ENCODE data around the gene CALU. TPM values are rescaled to one million over a fixed set of nuclear protein-coding genes. Genes with fewer than 3 reads are reported as not detected.

CALU gene
- total RNA-seq, 2 donors from 2014 or later = 76.2 to 87.8 TPM

DNA sequence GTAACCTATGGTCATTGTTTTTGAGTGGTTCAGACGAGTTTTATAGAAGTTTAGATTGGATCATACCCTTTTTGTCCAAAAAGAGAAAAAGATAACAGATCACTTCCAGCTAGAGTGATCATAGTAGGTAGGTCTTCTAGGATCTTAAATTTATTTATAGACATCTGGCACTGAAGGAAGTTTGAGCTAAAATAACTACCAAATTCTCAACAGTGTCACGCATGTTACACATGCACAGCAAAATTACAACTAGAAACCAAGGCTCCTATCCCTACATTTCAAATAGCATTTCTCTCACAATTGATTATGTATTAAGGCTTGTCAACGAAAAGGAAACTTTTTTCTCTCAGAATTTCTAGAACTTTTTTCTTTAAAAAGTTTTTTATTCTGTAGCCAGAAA is 2.3 kb downstream of the CALU start:
- TF ChIP-seq CTCF (IDR thresholded peaks at IDR 0.05) (no peak), POLR2A (IDR thresholded peaks at IDR 0.05) (no peak), POLR2AphosphoS5 (IDR thresholded peaks at IDR 0.05) (no peak)
- Histone ChIP-seq H3K27ac (no peak overlapping the region), H3K4me1 (replicated peaks) (peaks cover 18% of the 10 kb centered on the region), H3K9me3 (no peaks in the 10 kb centered on the region), H3K4me3 (no peak overlapping the region), H3K27me3 (replicated peaks; ENCODE audit: insufficient read depth) (no peaks in the 10 kb centered on the region), H3K36me3 (no peaks in the 10 kb centered on the region)
- DNase-seq (ENCODE audit: low spot score) = no peak
- intact Hi-C loops (cut with DNase I) = no loop called here
- 58% methylated on average over 3 of the region's 3 CpGs for WGBS

- peaks cover 18% of the 10 kb centered on the region for H3K4me1 ChIP-seq (replicated peaks)
- no peaks in the 10 kb centered on the region for H3K9me3 ChIP-seq
Observed at GRCh38 chr7:128742206-128742605, 3.0 kb downstream of the CALU start.

DNA sequence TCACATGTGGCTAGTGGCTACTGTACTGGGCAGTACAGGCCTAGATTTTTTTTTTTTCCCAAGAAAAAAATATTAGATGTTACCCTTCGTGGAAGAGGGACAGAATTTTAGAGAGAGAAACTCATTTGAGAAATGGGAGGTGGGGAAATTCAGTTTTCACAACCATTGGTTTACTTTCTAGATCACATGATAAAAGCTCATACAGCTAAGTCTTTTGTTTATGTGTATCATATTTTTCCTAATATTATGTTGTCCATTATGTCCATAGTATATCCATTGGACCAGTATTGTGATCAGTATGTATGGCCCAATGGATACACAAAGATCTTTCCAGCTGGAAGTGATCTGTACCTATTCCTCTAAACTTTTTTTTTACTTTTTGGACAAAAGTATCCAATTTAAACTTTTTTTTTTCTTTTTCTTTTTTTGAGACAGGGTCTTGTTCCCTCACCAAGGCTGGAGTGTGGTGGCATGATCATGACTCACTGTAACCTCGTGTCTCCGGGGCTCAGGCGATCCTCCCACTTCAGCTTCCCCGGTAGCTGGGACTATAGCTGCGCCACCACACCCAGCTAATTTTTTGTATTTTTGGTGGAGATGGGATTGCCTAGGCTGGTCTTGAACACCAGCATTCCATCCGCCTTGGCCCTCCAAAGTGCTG is 4.1 kb downstream of the CALU start:
- H3K36me3 ChIP-seq = no peaks in the 10 kb centered on the region
- peaks cover 16% of the 10 kb centered on the region for H3K4me1 ChIP-seq (replicated peaks)
- WGBS = 85% methylated on average over 7 of the region's 7 CpGs
- TF ChIP-seq CTCF (IDR thresholded peaks at IDR 0.05) (no peak), POLR2A (IDR thresholded peaks at IDR 0.05) (no peak), POLR2AphosphoS5 (IDR thresholded peaks at IDR 0.05) (no peak)
- intact Hi-C loops (cut with DNase I) = no loop called here
- no peak for DNase-seq (ENCODE audit: low spot score)
- H3K27ac ChIP-seq = no peak overlapping the region
- H3K27me3 ChIP-seq (replicated peaks; ENCODE audit: insufficient read depth) = no peaks in the 10 kb centered on the region
- H3K9me3 ChIP-seq = no peaks in the 10 kb centered on the region
- H3K4me3 ChIP-seq = no peak overlapping the region

More at GRCh38 chr7:128742206-128742605, 3.0 kb downstream of the CALU start:
- no peak for TF ChIP-seq POLR2AphosphoS5 (IDR thresholded peaks at IDR 0.05)
- TF ChIP-seq CTCF (IDR thresholded peaks at IDR 0.05) = no peak
- no peak for TF ChIP-seq POLR2A (IDR thresholded peaks at IDR 0.05)
- H3K4me3 ChIP-seq = no peak overlapping the region
- H3K36me3 ChIP-seq = no peaks in the 10 kb centered on the region
- no peak for DNase-seq (ENCODE audit: low spot score)
- intact Hi-C loops (cut with DNase I) = no loop called here
- WGBS = 59% methylated on average over 4 of the region's 4 CpGs
- no peaks in the 10 kb centered on the region for H3K27me3 ChIP-seq (replicated peaks; ENCODE audit: insufficient read depth)
- no peak overlapping the region for H3K27ac ChIP-seq

- Histone ChIP-seq H3K36me3 (no peaks in the 10 kb centered on the region), H3K4me3 (no peak overlapping the region), H3K4me1 (replicated peaks) (peaks cover 13% of the 10 kb centered on the region), H3K27ac (no peak overlapping the region), H3K27me3 (replicated peaks; ENCODE audit: insufficient read depth) (no peaks in the 10 kb centered on the region), H3K9me3 (no peaks in the 10 kb centered on the region)
- no peak for DNase-seq (ENCODE audit: low spot score)
- 40% methylated on average over 2 of the region's 2 CpGs for WGBS
- intact Hi-C loops (cut with DNase I) = no loop called here
- no peak for TF ChIP-seq POLR2AphosphoS5 (IDR thresholded peaks at IDR 0.05)
- TF ChIP-seq CTCF (IDR thresholded peaks at IDR 0.05) = no peak
- no peak for TF ChIP-seq POLR2A (IDR thresholded peaks at IDR 0.05)
Observed at GRCh38 chr7:128744366-128744905, 5.3 kb downstream of the CALU start.

- no peak overlapping the region for H3K27ac ChIP-seq
- 65% methylated on average over 1 of the region's 1 CpG for WGBS
- DNase-seq (ENCODE audit: low spot score) = no peak
- intact Hi-C loops (cut with DNase I) = no loop called here
- peaks cover 7% of the 10 kb centered on the region for H3K4me1 ChIP-seq (replicated peaks)
- TF ChIP-seq POLR2A (IDR thresholded peaks at IDR 0.05) (no peak), CTCF (IDR thresholded peaks at IDR 0.05) (no peak), POLR2AphosphoS5 (IDR thresholded peaks at IDR 0.05) (no peak)
- no peaks in the 10 kb centered on the region for H3K36me3 ChIP-seq
- H3K4me3 ChIP-seq = no peak overlapping the region
- no peaks in the 10 kb centered on the region for H3K27me3 ChIP-seq (replicated peaks; ENCODE audit: insufficient read depth)
- H3K9me3 ChIP-seq = no peaks in the 10 kb centered on the region
Observed at GRCh38 chr7:128745706-128746105, 6.5 kb downstream of the CALU start.
